Measurements from ENCODE around the gene PAH. TPM values are rescaled to one million over a fixed set of nuclear protein-coding genes. Genes with fewer than 3 reads are reported as not detected.

Gene PAH
- total and polyA plus RNA-seq, 2 of the 13 experiments (the other 11 are each of a cell fraction or from before 2014, with no cell fraction given), result 192 to 451 TPM

DNA sequence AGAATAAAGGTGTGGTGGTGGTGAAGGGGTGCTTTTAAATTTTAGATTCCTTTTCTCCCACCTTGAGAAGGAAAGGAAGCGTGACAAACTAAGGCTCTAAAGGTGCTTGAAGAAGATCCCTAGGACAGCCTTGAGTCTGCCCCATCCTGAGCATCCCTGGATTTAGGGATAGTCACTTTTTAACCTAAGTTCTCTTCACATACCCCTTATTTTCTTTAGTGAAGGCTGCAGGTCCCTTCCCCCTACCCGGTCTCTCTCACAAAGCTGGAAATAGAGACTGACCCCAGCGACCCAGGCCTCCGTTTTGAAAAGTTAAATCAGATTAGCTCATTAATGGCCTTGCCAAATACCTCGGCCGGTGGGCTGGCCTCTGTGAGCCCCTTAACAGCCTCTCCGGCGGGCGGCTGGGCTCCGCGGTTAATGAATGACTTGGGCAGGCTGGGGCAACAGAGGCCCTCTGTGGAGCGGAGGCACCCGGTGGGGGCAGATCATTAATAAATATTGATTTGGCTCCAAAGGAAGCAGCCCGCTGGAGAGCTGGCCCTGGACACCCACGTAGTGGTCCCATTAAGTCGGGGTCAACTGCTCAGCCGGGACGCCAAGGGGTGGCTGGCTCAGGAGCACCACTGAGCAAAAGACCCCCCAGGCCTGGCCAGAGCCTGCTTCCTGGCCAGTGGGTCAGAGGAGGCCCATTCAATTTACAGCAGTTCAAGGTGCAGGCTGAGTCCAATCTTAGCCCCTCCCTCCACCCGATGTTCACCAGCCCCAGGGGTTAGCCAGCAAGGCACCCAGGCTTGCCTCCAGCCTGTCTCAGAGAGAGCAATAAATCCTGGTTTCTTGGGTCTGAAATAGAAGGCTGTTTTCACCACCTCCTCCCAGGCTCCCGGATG lies 31.8 kb downstream of the PAH start (continued):
- TF ChIP-seq, protein P1, sequence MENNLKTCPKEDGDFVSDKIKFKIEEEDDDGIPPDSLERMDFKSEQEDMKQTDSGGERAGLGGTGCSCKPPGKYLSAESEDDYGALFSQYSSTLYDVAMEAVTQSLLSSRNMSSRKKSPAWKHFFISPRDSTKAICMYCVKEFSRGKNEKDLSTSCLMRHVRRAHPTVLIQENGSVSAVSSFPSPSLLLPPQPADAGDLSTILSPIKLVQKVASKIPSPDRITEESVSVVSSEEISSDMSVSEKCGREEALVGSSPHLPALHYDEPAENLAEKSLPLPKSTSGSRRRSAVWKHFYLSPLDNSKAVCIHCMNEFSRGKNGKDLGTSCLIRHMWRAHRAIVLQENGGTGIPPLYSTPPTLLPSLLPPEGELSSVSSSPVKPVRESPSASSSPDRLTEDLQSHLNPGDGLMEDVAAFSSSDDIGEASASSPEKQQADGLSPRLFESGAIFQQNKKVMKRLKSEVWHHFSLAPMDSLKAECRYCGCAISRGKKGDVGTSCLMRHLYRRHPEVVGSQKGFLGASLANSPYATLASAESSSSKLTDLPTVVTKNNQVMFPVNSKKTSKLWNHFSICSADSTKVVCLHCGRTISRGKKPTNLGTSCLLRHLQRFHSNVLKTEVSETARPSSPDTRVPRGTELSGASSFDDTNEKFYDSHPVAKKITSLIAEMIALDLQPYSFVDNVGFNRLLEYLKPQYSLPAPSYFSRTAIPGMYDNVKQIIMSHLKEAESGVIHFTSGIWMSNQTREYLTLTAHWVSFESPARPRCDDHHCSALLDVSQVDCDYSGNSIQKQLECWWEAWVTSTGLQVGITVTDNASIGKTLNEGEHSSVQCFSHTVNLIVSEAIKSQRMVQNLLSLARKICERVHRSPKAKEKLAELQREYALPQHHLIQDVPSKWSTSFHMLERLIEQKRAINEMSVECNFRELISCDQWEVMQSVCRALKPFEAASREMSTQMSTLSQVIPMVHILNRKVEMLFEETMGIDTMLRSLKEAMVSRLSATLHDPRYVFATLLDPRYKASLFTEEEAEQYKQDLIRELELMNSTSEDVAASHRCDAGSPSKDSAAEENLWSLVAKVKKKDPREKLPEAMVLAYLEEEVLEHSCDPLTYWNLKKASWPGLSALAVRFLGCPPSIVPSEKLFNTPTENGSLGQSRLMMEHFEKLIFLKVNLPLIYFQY (CRISPR knock-in tag; IDR thresholded peaks at IDR 0.05; ENCODE audit: borderline replicate concordance), result peak; percentile 55; the same call in 1 of the 2 replicates
- TF ChIP-seq ATAD3A (CRISPR knock-in tag; IDR thresholded peaks at IDR 0.05) (no peak), THAP11 (CRISPR knock-in tag; IDR thresholded peaks at IDR 0.05) (no peak; the same call in none of the 2 replicates), ZNF746 (CRISPR knock-in tag; IDR thresholded peaks at IDR 0.05) (no peak), THYN1 (CRISPR knock-in tag; IDR thresholded peaks at IDR 0.05; ENCODE audit: borderline replicate concordance, low read depth) (0 out of 2 replicates have a peak, but pooled peaks have one; percentile 18), KLF15 (CRISPR knock-in tag; IDR thresholded peaks at IDR 0.05; ENCODE audit: borderline replicate concordance) (no peak; the same call in 1 of the 2 replicates), KLF12 (CRISPR knock-in tag; IDR thresholded peaks at IDR 0.05; ENCODE audit: borderline replicate concordance) (peak; percentile 80; the same call in 1 of the 2 replicates), ZNF615 (CRISPR knock-in tag; IDR thresholded peaks at IDR 0.05; ENCODE audit: borderline replicate concordance) (no peak), ZNF749 (CRISPR knock-in tag; IDR thresholded peaks at IDR 0.05; ENCODE audit: borderline replicate concordance) (peak; percentile 39; the same call in 1 of the 2 replicates), ZNF326 (CRISPR knock-in tag; IDR thresholded peaks at IDR 0.05; ENCODE audit: borderline replicate concordance) (no peak), ZNF496 (CRISPR knock-in tag; IDR thresholded peaks at IDR 0.05; ENCODE audit: insufficient replicate concordance) (no peak), ZNF207 (IDR thresholded peaks at IDR 0.05; ENCODE audit: borderline replicate concordance) (no peak), ZSCAN22 (CRISPR knock-in tag; IDR thresholded peaks at IDR 0.05) (no peak), GPN1 (CRISPR knock-in tag; IDR thresholded peaks at IDR 0.05; ENCODE audit: borderline replicate concordance) (no peak), TCF7 (IDR thresholded peaks at IDR 0.05; ENCODE audit: low read depth) (peak; percentile 77), HIVEP1 (CRISPR knock-in tag; IDR thresholded peaks at IDR 0.05) (peak; percentile 78; the same call in 1 of the 2 replicates), MAFF (IDR thresholded peaks at IDR 0.05; ENCODE audit: low read depth, low read length) (no peak), MIER3 (CRISPR knock-in tag; IDR thresholded peaks at IDR 0.05; ENCODE audit: borderline replicate concordance) (peak; percentile 25; the same call in 1 of the 2 replicates), ZNF552 (CRISPR knock-in tag; IDR thresholded peaks at IDR 0.05; ENCODE audit: borderline replicate concordance) (0 out of 2 replicates have a peak, but pooled peaks have one; percentile 55), HDAC2 (CRISPR knock-in tag; IDR thresholded peaks at IDR 0.05) (no peak; the same call in none of the 2 replicates), PLRG1 (conservative IDR thresholded peaks at IDR 0.05) (no peak)
- TF ChIP-seq, protein P2, sequence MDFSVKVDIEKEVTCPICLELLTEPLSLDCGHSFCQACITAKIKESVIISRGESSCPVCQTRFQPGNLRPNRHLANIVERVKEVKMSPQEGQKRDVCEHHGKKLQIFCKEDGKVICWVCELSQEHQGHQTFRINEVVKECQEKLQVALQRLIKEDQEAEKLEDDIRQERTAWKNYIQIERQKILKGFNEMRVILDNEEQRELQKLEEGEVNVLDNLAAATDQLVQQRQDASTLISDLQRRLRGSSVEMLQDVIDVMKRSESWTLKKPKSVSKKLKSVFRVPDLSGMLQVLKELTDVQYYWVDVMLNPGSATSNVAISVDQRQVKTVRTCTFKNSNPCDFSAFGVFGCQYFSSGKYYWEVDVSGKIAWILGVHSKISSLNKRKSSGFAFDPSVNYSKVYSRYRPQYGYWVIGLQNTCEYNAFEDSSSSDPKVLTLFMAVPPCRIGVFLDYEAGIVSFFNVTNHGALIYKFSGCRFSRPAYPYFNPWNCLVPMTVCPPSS (IDR thresholded peaks at IDR 0.05), result no peak
- TF ChIP-seq, protein P3, sequence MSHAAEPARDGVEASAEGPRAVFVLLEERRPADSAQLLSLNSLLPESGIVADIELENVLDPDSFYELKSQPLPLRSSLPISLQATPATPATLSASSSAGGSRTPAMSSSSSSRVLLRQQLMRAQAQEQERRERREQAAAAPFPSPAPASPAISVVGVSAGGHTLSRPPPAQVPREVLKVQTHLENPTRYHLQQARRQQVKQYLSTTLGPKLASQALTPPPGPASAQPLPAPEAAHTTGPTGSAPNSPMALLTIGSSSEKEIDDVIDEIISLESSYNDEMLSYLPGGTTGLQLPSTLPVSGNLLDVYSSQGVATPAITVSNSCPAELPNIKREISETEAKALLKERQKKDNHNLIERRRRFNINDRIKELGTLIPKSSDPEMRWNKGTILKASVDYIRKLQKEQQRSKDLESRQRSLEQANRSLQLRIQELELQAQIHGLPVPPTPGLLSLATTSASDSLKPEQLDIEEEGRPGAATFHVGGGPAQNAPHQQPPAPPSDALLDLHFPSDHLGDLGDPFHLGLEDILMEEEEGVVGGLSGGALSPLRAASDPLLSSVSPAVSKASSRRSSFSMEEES (CRISPR knock-in tag; IDR thresholded peaks at IDR 0.05), result peak; percentile 78

Measured in HepG2 (cell line).